Suprapubic skin (tissue), 4 donors: Measurements from ENCODE around the gene DBNDD2. TPM values are rescaled to one million over a fixed set of nuclear protein-coding genes. Genes with fewer than 3 reads are reported as not detected.

ENCODE experiments used
- DNase-seq, 2 donors: peaks; one replicate each; pipeline ENCODE4 v3.0.0-alpha.2; 2019; ENCODE audit warnings: low spot score in 2 of 2
- H3K27ac ChIP-seq: fragments of 200-600 bp; sonication (generic); one replicate; pipeline ENCODE4 v1.5.1; 2019
- H3K27me3 ChIP-seq: fragments of 200-600 bp; sonication (generic); one replicate; pipeline ENCODE4 v1.5.1; 2019
- H3K36me3 ChIP-seq: fragments of 200-600 bp; sonication (generic); one replicate; pipeline ENCODE4 v1.5.1; 2019
- H3K4me1 ChIP-seq: fragments of 200-600 bp; sonication (generic); one replicate; pipeline ENCODE4 v1.5.1; 2019
- H3K4me3 ChIP-seq: fragments of 200-600 bp; sonication (generic); one replicate; pipeline ENCODE4 v1.5.1; 2019; ENCODE audit warnings: mild to moderate bottlenecking
- H3K9me3 ChIP-seq: fragments of 200-600 bp; sonication (generic); one replicate; pipeline ENCODE4 v1.5.1; 2019
- CTCF ChIP-seq, 2 donors: fragments of 200-600 bp in 1 of 2; fragments of 450-650 bp in 1 of 2; sonication (generic) in 1 of 2; IDR thresholded peaks; one replicate each; pipeline ENCODE4 v1.5.1; 2016 to 2019; ENCODE audit warnings: antibody characterized with exemption in 2 of 2, mild to moderate bottlenecking in 1 of 2, moderate library complexity in 1 of 2
- EP300 ChIP-seq: sonication (generic); formaldehyde crosslinking; IDR thresholded peaks from one replicate; pipeline ENCODE4 v1.6.1; 2017; ENCODE audit warnings: antibody characterized with exemption
- POLR2A ChIP-seq, 2 donors: fragments of 450-650 bp; IDR thresholded peaks; one replicate each; pipeline ENCODE4 v1.6.1; 2017; ENCODE audit warnings: antibody characterized with exemption in 2 of 2, mild to moderate bottlenecking in 2 of 2, moderate library complexity in 2 of 2
- POLR2AphosphoS5 ChIP-seq, 3 donors: sonication (generic); formaldehyde crosslinking; IDR thresholded peaks; one replicate each; pipeline ENCODE4 v1.6.1; 2017; ENCODE audit warnings: antibody characterized with exemption in 3 of 3
- WGBS: methylation state at CpG from one replicate; pipeline ENCODE4 v1.1.5; 2018; 5-methylcytosine and 5-hydroxymethylcytosine counted together
- total RNA-seq, 4 donors: library from RNA; depleted of rRNA; stranded (reverse); fragments of >200 nt; gene quantifications; one replicate each; pipeline ENCODE4 v1.1.0, GENCODE V29; 2016

Gene DBNDD2
- total RNA-seq, 4 donors from 2014 or later, result 42.4 to 72.3 (median 49.7) TPM

GRCh38 chr20:45410887-45411286 is 2.8 kb downstream of the DBNDD2 start:
- Histone ChIP-seq H3K4me3 (no peak overlapping the region), H3K27ac (no peak overlapping the region), H3K36me3 (peaks cover 23% of the 10 kb centered on the region), H3K27me3 (no peaks in the 10 kb centered on the region), H3K9me3 (no peaks in the 10 kb centered on the region), H3K4me1 (peaks cover 20% of the 10 kb centered on the region)
- 71% methylated on average over 8 of the region's 8 CpGs for WGBS
- no peak for DNase-seq
- TF ChIP-seq CTCF (IDR thresholded peaks at IDR 0.05) (no peak), POLR2A (IDR thresholded peaks at IDR 0.05) (no peak), POLR2AphosphoS5 (IDR thresholded peaks at IDR 0.05) (no peak), EP300 (no peak)

GRCh38 chr20:45412653-45413052 is 4.6 kb downstream of the DBNDD2 start:
- TF ChIP-seq POLR2AphosphoS5 (IDR thresholded peaks at IDR 0.05), result no peak
- peaks cover 23% of the 10 kb centered on the region for H3K36me3 ChIP-seq
- H3K4me1 ChIP-seq, result peaks cover 29% of the 10 kb centered on the region
- no peaks in the 10 kb centered on the region for H3K9me3 ChIP-seq
- no peak overlapping the region for H3K27ac ChIP-seq
- no peaks in the 10 kb centered on the region for H3K27me3 ChIP-seq
- DNase-seq, result peak in 1 of 2 donors; percentile 35
- H3K4me3 ChIP-seq, result no peak overlapping the region
- 68% methylated on average over 5 of the region's 5 CpGs for WGBS

- 100% methylated on average over 1 of the region's 3 CpGs for WGBS
- peaks cover 28% of the 10 kb centered on the region for H3K4me1 ChIP-seq
- H3K4me3 ChIP-seq, result no peak overlapping the region
- peaks cover 23% of the 10 kb centered on the region for H3K36me3 ChIP-seq
- no peak overlapping the region for H3K27ac ChIP-seq
- no peak for TF ChIP-seq EP300
- TF ChIP-seq POLR2A (IDR thresholded peaks at IDR 0.05), result no peak
- TF ChIP-seq CTCF (IDR thresholded peaks at IDR 0.05), result no peak
- no peak for TF ChIP-seq POLR2AphosphoS5 (IDR thresholded peaks at IDR 0.05)
- DNase-seq, result peak in 1 of 2 donors; percentile 43
- H3K9me3 ChIP-seq, result no peaks in the 10 kb centered on the region
- H3K27me3 ChIP-seq, result no peaks in the 10 kb centered on the region
Measured at GRCh38 chr20:45413479-45413878, 5.4 kb downstream of the DBNDD2 start.

- Histone ChIP-seq H3K27me3 (no peaks in the 10 kb centered on the region), H3K4me1 (peaks cover 44% of the 10 kb centered on the region), H3K9me3 (no peaks in the 10 kb centered on the region), H3K27ac (peak within 1 kb of the TSS; percentile 75), H3K4me3 (peak within 1 kb of the TSS; percentile 80), H3K36me3 (peaks cover 27% of the 10 kb centered on the region)
- TF ChIP-seq EP300 (no peak), POLR2AphosphoS5 (IDR thresholded peaks at IDR 0.05) (peak; percentile 68 to 92 (median 87)), POLR2A (IDR thresholded peaks at IDR 0.05) (peak in 1 of 2 donors; percentile 94), CTCF (IDR thresholded peaks at IDR 0.05) (no peak)
- WGBS, result 2% methylated on average over 17 of the region's 52 CpGs
- peak; percentile 93 to 95 for DNase-seq
Measured at GRCh38 chr20:45415822-45416637, 7.9 kb downstream of the DBNDD2 start, which contains the start of gene PIGT. Gene PIGT (plus strand): TSS chr20:45416141. CDS start chr20:45416157, 16 bp downstream.

GRCh38 chr20:45416917-45417316 is 8.8 kb downstream of the DBNDD2 start:
- peak overlapping the region; percentile 75 for H3K27ac ChIP-seq
- H3K4me1 ChIP-seq, result peaks cover 44% of the 10 kb centered on the region
- no peaks in the 10 kb centered on the region for H3K9me3 ChIP-seq
- TF ChIP-seq CTCF (IDR thresholded peaks at IDR 0.05), result no peak
- no peak for TF ChIP-seq POLR2A (IDR thresholded peaks at IDR 0.05)
- TF ChIP-seq POLR2AphosphoS5 (IDR thresholded peaks at IDR 0.05), result no peak
- no peak for TF ChIP-seq EP300
- no peaks in the 10 kb centered on the region for H3K27me3 ChIP-seq
- peak in 1 of 2 donors; percentile 8 for DNase-seq
- 65% methylated on average over 2 of the region's 2 CpGs for WGBS
- peaks cover 30% of the 10 kb centered on the region for H3K36me3 ChIP-seq
- H3K4me3 ChIP-seq, result peak overlapping the region; percentile 80
